DMS153 treated with DMSO at 0.1 percent for 48 hours (cell line): ENCODE results near the gene PEDS1.
"Not testable (repeated sequence)": the region's sequence is repeated elsewhere in the genome, so short reads cannot be mapped to it uniquely, and the experiment has no call there.

Experiments
- DNase-seq: peaks from one replicate; lab custom pipeline; 2025; ENCODE audit not compliant: unreplicated experiment; lab: John Stamatoyannopoulos, UW

The PEDS1 gene

GRCh38 chr20:50163570-50164317 lies 10.2 kb upstream of the PEDS1 start:
- DNase-seq: no peak

GRCh38 chr20:50161494-50161893 lies 8.0 kb upstream of the PEDS1 start:
- not testable (repeated sequence) for DNase-seq

DNA sequence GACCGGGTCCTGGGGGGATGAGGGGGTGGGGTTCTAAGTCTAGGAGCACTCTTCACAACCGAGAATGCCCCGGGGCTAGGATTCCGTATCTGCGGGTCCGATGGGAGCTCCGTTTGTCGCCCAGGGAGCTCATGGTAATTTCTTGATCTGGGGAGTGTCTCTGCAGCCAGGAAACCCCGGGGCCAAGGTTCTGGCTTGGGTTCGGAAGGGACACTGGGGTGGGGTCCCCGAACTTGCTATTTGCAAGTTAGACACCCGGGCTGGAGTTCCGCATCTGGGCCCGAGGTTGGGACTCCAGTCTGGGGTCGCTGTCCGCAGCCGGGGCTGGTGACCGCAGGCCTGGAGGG lies 397 bp downstream of the PEDS1 start:
- DNase-seq: no peak

- no peak for DNase-seq
Observed at GRCh38 chr20:50152394-50153152, 950 bp downstream of the PEDS1 start.

DNA sequence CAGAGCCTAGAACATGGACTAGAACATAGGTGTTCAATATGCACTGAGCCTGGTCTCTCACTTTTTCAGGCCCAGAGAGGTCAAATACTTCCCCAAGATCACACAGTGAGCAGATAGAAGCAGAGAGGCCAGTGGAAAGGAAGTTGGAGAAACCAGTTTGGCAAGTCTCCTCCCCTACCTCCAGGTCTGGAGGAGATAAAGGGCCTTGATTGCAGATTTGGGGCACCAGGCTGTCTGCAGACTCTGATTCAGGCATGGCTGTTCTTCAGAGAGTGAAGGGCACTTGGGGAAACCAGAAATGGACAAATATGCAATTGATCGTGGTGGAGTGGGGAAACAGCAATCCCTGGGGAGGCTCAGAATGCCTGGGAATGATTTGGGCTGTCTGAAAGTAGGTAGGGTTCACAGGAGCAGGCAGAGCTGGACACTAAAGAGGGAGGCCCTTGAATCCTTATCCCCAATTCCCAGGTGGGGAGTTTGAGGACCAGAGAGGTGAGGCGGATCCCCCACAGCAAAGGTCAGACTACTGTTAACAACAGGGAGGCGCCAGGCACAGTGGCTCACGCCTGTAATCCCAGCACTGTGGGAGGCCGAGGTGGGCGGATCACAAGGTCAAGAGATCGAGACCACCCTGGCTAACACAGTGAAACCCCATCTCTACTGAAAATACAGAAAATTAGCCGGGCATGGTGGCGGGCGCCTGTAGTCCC lies 2.3 kb downstream of the PEDS1 start:
- DNase-seq: no peak

DNA sequence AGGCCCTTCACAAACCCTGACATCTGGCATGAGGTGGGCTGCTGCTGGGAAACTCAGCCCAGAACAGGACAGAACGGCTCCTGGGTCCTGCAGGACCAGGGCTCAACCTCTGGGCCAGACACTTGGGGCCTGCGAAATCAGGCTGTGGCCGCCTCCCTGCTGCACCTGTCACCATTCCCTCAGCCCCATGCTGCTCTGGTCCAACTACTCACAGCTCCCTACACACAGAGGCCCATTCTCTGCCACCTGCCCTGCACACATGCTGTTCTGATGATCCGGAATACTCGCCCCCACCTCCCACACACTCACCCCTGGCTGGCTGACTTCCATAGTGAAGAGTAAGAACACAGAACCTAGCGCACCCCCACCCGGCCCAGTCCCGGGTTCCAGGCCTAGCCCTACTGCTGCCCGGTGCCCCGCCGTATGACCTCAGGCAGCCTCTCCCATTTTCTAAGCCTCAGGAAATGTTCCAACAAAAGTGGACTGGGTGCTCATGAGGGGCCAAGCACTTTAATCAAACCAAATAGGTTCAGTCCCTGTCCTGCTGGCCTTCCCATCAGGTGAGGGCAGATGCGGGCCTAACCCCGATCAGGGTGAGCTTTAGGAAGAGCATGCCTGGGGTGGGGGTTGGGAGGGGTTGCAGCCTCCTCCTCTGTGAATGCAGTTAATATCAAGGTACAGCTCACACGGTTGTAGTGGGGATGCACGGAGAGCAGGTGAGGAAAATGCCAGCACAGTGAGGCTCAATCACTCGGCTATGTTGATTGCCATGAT lies 3.9 kb downstream of the PEDS1 start:
- no peak for DNase-seq

GRCh38 chr20:50146732-50147662 lies 6.5 kb downstream of the PEDS1 start:
- DNase-seq: peak; percentile 54

DNA sequence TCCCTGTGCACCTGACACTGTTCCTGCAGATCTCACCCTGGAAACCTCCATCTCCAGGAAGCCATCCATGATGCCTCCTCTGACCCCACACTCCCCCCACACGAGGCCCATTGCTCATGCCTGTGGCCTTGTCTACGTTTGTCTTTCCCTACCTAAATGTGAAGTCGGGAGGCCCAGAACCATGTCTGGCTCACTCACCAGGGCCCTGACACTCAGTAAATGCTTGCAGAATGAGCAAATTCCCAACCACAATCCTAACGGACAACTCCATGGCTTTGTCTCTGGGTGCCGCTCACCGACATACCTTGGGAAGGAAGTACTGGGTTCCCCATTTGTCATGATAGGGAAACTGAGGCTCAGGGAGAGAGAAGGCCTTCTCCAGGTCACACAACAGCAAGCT lies 7.3 kb downstream of the PEDS1 start:
- DNase-seq: no peak

- DNase-seq: no peak
Observed at GRCh38 chr20:50145566-50145965, 8.0 kb downstream of the PEDS1 start.

- DNase-seq: no peak
Observed at GRCh38 chr20:50144362-50144761, 9.2 kb downstream of the PEDS1 start.

DNA sequence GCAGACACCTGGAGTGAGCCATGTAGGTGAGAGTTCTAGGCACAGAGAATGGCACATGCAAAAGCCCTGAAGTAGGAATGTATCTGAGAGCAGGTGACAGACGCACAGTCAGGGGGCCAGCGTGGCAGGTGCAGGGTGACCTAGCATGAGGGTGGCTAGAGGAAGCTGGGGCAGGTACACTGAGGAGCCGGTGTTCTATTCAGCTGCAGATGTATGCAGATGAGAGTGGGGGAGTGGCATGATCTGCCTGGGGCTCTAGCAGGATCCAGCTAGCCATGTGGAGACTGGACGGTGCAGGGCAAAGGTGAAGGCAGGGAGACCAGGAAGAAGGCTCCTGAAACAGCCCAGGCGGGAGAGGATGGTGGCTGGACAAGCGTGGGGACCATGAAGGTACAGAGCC lies 10.7 kb downstream of the PEDS1 start:
- DNase-seq: no peak

GRCh38 chr20:50141811-50142561 lies 11.5 kb downstream of the PEDS1 start:
- DNase-seq: no peak

- no peak for DNase-seq
Observed at GRCh38 chr20:50141018-50141675, 12.4 kb downstream of the PEDS1 start.

DNA sequence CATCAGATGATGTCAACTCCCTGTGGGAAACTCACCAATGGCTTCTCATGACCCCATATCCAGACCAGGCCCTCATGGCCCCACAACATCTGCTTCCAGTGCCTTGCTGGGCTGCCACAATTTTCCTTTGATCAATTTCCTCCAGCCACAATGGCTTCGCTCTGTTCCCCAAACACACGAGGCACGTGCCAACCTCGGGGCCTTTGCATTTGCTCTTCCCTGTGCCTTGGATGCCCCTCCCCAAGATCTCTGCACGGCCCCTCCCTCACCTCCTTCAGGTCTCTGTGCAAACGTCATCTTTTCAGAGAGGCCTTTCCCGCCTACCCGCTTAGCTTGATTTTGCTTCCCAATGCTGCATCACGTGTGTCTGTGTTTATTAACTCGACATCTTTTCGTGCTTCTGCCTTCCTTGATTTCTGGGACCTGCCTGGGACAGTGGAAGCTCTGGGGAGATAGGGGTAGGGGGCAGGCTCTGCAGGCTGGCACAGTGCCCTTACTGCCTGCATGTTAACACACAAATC lies 13.1 kb downstream of the PEDS1 start:
- no peak for DNase-seq

DNA sequence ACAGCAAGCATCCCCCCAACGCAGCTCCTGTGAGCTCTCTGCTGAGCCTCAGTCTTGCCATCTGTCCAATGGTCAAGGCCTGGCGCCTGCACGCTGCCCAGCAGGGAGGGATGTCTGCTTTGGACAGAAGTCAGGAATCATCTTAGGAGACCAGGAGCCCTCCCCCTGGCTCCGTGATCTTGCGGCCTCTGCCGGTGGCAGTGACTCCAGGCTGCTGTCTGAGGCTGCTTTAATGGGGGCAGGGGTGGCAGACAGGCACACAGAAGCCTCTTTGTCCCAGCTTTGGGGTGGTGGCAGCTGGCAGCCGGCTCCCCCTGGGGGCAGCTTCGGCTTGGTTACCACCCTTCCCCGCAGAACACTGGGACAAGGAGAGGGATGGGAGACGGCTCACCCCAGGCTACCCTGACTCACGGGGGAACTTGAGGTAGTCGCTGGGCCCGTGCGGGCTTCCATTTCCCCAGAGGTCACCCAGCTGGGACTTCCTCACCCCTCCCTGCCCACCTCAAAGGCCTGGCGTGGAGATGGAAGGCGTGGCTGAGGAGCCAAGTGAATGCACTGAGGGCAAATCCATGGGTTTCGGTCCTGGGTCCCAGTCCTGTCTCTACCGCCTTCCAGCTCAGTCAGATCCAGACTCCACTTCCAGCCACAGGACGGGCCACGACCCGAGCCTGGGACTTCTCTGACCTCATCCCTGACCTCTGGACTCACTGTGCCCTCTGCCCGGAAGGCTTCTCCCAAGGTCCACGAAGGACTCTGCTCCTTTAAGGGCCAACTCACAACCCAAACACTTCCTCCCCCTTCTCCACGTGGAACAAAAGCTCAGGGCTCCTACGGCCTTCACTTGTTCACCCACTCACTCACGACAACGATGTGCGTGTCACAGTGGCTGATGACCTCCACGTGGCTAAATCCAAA lies 14.8 kb downstream of the PEDS1 start:
- no peak for DNase-seq

GRCh38 chr20:50138120-50138478 lies 15.4 kb downstream of the PEDS1 start:
- no peak for DNase-seq

GRCh38 chr20:50137702-50138101 lies 15.8 kb downstream of the PEDS1 start:
- DNase-seq: not testable (repeated sequence)
